ENCODE data around the gene XYLT1. TPM values are rescaled to one million over a fixed set of nuclear protein-coding genes. Genes with fewer than 3 reads are reported as not detected.

The XYLT1 gene
- total RNA-seq, 1 donor from 2014 or later, result 12.3 TPM

DNA sequence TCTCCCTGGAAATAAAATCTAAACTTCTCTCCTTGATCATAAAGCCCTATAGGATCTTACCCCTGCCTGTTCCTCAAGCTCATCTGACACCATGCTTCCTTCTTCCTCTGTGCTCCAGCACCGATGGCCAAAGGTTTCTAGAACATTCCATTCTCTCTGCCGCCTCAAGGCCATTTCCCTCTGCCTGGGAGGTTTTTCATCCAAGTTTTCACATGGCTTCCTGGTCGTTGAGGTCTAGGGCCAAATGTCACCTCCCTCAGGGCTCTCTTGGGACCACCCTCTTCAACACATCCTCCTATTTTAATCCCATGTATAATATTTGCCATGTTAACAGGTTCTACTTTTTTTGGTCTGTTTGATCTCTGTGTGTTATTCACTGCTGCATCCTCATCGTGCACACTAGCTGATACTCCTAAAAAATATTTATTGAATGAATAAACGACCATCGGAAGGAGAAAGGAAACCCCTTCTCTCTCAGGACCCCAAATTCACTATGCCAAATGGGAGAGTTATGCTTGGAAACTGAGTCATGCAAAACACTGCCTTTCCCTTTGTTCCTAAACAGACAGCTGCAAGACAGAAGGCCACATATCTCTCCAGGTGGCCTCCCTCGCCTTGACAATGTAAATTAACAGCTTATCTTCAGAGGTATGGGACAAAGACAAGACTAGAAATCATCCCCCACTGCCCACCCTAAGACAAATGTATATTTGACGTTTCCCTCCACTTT is 78.5 kb downstream of the XYLT1 start:
- peaks cover 3% of the 10 kb centered on the region for H3K27me3 Mint-ChIP-seq
- H3K9me3 Mint-ChIP-seq (ENCODE audit: low read depth), result no peaks in the 10 kb centered on the region
- peak overlapping the region; percentile 42 for H3K27ac Mint-ChIP-seq
- DNase-seq (ENCODE audit: low spot score, unreplicated experiment), result no peak
- TF ChIP-seq, protein P1, sequence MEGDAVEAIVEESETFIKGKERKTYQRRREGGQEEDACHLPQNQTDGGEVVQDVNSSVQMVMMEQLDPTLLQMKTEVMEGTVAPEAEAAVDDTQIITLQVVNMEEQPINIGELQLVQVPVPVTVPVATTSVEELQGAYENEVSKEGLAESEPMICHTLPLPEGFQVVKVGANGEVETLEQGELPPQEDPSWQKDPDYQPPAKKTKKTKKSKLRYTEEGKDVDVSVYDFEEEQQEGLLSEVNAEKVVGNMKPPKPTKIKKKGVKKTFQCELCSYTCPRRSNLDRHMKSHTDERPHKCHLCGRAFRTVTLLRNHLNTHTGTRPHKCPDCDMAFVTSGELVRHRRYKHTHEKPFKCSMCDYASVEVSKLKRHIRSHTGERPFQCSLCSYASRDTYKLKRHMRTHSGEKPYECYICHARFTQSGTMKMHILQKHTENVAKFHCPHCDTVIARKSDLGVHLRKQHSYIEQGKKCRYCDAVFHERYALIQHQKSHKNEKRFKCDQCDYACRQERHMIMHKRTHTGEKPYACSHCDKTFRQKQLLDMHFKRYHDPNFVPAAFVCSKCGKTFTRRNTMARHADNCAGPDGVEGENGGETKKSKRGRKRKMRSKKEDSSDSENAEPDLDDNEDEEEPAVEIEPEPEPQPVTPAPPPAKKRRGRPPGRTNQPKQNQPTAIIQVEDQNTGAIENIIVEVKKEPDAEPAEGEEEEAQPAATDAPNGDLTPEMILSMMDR (IDR thresholded peaks at IDR 0.05; ENCODE audit: unreplicated experiment), result no peak
- peaks cover 26% of the 10 kb centered on the region for H3K4me1 Mint-ChIP-seq (ENCODE audit: low read depth)
- no peaks in the 10 kb centered on the region for H3K36me3 Mint-ChIP-seq (ENCODE audit: insufficient read depth)
- no peak overlapping the region for H3K4me3 Mint-ChIP-seq (ENCODE audit: low read depth)

DNA sequence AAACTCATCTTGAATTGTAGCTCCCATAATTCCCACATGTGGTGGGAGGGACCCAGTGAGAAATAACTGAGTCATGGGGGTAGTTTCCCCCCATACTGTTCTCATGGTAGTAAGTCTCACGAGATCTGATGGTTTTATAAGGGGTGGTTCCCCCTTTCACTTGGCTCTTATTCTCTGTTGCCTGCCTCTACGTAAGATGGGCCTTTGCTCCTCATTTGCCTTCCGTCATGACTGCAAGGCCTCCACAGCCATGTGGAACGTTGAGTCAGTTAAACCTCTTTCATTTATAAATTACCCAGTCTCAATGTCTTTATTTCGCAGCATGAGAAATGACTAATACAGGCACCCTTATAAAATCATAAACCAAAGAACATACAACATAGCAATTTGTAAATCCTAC is 79.0 kb downstream of the XYLT1 start:
- H3K27me3 Mint-ChIP-seq, result peaks cover 3% of the 10 kb centered on the region
- no peaks in the 10 kb centered on the region for H3K9me3 Mint-ChIP-seq (ENCODE audit: low read depth)
- no peak for DNase-seq (ENCODE audit: low spot score, unreplicated experiment)
- TF ChIP-seq, protein P1 (IDR thresholded peaks at IDR 0.05; ENCODE audit: unreplicated experiment), result no peak
- H3K27ac Mint-ChIP-seq, result no peak overlapping the region
- no peaks in the 10 kb centered on the region for H3K36me3 Mint-ChIP-seq (ENCODE audit: insufficient read depth)
- H3K4me1 Mint-ChIP-seq (ENCODE audit: low read depth), result peaks cover 20% of the 10 kb centered on the region
- H3K4me3 Mint-ChIP-seq (ENCODE audit: low read depth), result no peak overlapping the region

DNA sequence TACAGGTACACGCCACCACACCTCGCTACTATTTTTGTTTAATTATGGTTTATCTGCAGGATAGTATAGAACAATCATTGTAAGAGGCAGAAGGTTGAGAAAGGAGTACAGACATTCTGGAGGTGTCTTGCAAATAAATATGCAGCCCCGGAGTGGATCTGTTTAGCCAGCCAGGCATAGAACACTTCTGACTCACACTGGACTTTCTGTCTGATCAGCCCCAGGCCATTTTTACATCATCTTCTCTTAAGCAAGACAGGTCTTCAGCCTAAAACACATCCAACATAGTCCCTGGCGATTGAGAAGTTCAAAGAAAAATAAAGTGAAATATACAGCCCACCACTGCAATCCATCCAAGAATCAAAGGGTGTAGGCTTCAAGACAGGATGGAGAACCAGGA is 81.4 kb downstream of the XYLT1 start:
- no peaks in the 10 kb centered on the region for H3K9me3 Mint-ChIP-seq (ENCODE audit: low read depth)
- peaks cover 3% of the 10 kb centered on the region for H3K27me3 Mint-ChIP-seq
- DNase-seq (ENCODE audit: low spot score, unreplicated experiment), result no peak
- no peak overlapping the region for H3K4me3 Mint-ChIP-seq (ENCODE audit: low read depth)
- H3K27ac Mint-ChIP-seq, result no peak overlapping the region
- peaks cover 15% of the 10 kb centered on the region for H3K4me1 Mint-ChIP-seq (ENCODE audit: low read depth)
- H3K36me3 Mint-ChIP-seq (ENCODE audit: insufficient read depth), result no peaks in the 10 kb centered on the region
- TF ChIP-seq, protein P1 (IDR thresholded peaks at IDR 0.05; ENCODE audit: unreplicated experiment), result no peak

DNA sequence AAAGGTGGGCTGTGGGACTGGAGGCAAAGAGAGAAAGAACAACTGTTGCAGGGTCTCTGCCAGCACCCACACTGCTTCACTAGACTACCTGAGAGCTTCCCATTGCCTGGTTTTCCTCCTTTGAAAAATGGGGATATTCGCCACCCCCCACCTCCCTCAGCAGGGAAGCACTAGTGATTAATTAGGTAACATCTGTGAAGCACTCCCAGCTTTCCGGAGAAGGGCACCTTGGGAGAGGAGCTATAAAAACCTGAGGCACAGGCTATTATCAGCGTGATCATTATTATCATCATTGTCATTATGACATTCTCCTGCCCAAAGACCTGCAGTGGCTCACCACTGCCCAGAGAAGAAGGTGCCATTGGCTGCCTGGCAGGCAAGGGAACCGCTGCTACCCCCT is 83.5 kb downstream of the XYLT1 start:
- Mint-ChIP-seq H3K9me3 (ENCODE audit: low read depth) (no peaks in the 10 kb centered on the region), H3K4me1 (ENCODE audit: low read depth) (peaks cover 13% of the 10 kb centered on the region)

DNA sequence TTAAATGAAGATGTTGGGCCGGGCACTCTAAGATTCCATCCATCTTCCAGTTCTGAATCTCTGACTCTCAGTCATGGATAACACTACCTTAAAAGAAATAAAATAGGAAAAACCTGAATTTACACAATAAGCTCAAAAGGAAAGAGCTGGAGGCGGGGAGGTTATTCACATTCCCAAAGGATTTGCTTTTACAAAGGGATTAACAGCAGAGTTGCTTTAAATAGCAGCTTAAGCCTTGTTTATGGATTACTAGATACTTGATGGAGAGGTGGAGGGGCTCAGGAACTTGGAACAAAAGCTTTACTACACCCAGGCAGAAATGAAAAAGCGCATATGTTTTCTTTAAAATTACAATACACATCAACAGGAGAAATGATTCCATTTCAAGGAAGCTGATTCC is 84.5 kb downstream of the XYLT1 start:
- no peak overlapping the region for H3K4me3 Mint-ChIP-seq (ENCODE audit: low read depth)
- DNase-seq (ENCODE audit: low spot score, unreplicated experiment), result no peak
- H3K36me3 Mint-ChIP-seq (ENCODE audit: insufficient read depth), result no peaks in the 10 kb centered on the region
- H3K4me1 Mint-ChIP-seq (ENCODE audit: low read depth), result peaks cover 13% of the 10 kb centered on the region
- peaks cover 3% of the 10 kb centered on the region for H3K27me3 Mint-ChIP-seq
- H3K9me3 Mint-ChIP-seq (ENCODE audit: low read depth), result no peaks in the 10 kb centered on the region
- no peak overlapping the region for H3K27ac Mint-ChIP-seq
- TF ChIP-seq, protein P1 (IDR thresholded peaks at IDR 0.05; ENCODE audit: unreplicated experiment), result no peak

More for the DNA sequence above, 83.5 kb downstream of the XYLT1 start:
- H3K4me3 Mint-ChIP-seq (ENCODE audit: low read depth), result no peak overlapping the region
- H3K27ac Mint-ChIP-seq, result no peak overlapping the region
- H3K36me3 Mint-ChIP-seq (ENCODE audit: insufficient read depth), result no peaks in the 10 kb centered on the region
- DNase-seq (ENCODE audit: low spot score, unreplicated experiment), result no peak
- H3K27me3 Mint-ChIP-seq, result peaks cover 3% of the 10 kb centered on the region
- TF ChIP-seq, protein P1 (IDR thresholded peaks at IDR 0.05; ENCODE audit: unreplicated experiment), result no peak
